IMR-90 (cell line): ENCODE results near the gene SMAD7. TPM values are rescaled to one million over a fixed set of nuclear protein-coding genes. Genes with fewer than 3 reads are reported as not detected.

Source experiments
- ATAC-seq: fragments of 200-7000 bp; cut with Tn5 transposase; 2 replicates; pipeline ENCODE4 v1.9.1; 2020; ENCODE audit warnings: low read depth, mild to moderate bottlenecking, moderate library complexity
- BruUV-seq: library from RNA; stranded (reverse); fragments of 400-500 nt; replicated peaks from 2 replicates; lab custom pipeline; 2021; lab: Mats Ljungman, UMichigan
- CTCF ChIA-PET: fragments of 300-600 bp; formaldehyde crosslinking; extraction: SDS; loops from one replicate; lab custom pipeline; 2021; ENCODE audit warnings: antibody characterized with exemption; lab: Yijun Ruan, JAX
- POLR2A ChIA-PET: fragments of 300-600 bp; sonication (Branson Sonifier 250); formaldehyde crosslinking; loops from one replicate; lab custom pipeline; 2022; ENCODE audit warnings: antibody characterized with exemption; ENCODE audit not compliant: unreplicated experiment; lab: Charles Lee
- DNase-seq: peaks from one replicate; pipeline ENCODE4 v3.0.0; 2013
- H2AFZ ChIP-seq: replicated peaks from 2 replicates; pipeline ENCODE3; 2013; ENCODE audit warnings: low read length, mild to moderate bottlenecking; ENCODE audit not compliant: poor library complexity
- H2AK5ac ChIP-seq: 2 replicates; pipeline ENCODE4 v1.6.1; 2013; ENCODE audit warnings: low read depth, low read length, inconsistent platforms
- H2AK9ac ChIP-seq: replicated peaks from 2 replicates; pipeline ENCODE3; 2013; ENCODE audit warnings: mild to moderate bottlenecking, low read depth, low read length, moderate library complexity; ENCODE audit not compliant: poor library complexity
- H2BK120ac ChIP-seq: 2 replicates; pipeline ENCODE4 v1.6.1; 2013; ENCODE audit warnings: low read depth, low read length, inconsistent platforms
- H2BK15ac ChIP-seq: 3 replicates; pipeline ENCODE4 v1.6.1; 2013; ENCODE audit warnings: low read depth, low read length, inconsistent platforms
- H2BK20ac ChIP-seq: 2 replicates; pipeline ENCODE4 v1.6.1; 2013; ENCODE audit warnings: low read depth, mild to moderate bottlenecking, inconsistent platforms, low read length, moderate library complexity
- H2BK5ac ChIP-seq: 2 replicates; pipeline ENCODE4 v1.6.1; 2013; ENCODE audit warnings: mild to moderate bottlenecking, low read depth, low read length, inconsistent platforms; ENCODE audit not compliant: poor library complexity, severe bottlenecking
- H3K14ac ChIP-seq: replicated peaks from 2 replicates; pipeline ENCODE4 v1.6.1; 2013; ENCODE audit warnings: low read depth, low read length, inconsistent platforms
- H3K18ac ChIP-seq: 2 replicates; pipeline ENCODE4 v1.6.1; 2013; ENCODE audit warnings: low read depth, low read length, control low read depth
- H3K23ac ChIP-seq: 2 replicates; pipeline ENCODE4 v1.6.1; 2013; ENCODE audit warnings: low read depth, low read length, inconsistent platforms
- H3K27ac ChIP-seq: 2 replicates; pipeline ENCODE4 v1.5.1; 2013; ENCODE audit warnings: mild to moderate bottlenecking, control low read depth, low read length; ENCODE audit not compliant: insufficient read depth
- H3K27me3 ChIP-seq: 2 replicates; pipeline ENCODE4 v1.6.1; 2013; ENCODE audit warnings: low read length; ENCODE audit not compliant: control insufficient read depth, insufficient read depth
- H3K36me3 ChIP-seq: 2 replicates; pipeline ENCODE4 v1.6.1; 2013; ENCODE audit warnings: low read length, mixed read lengths; ENCODE audit not compliant: control insufficient read depth, insufficient read depth
- H3K4ac ChIP-seq: 2 replicates; pipeline ENCODE4 v1.6.1; 2013; ENCODE audit warnings: low read depth, low read length, inconsistent platforms
- H3K4me1 ChIP-seq: 2 replicates; pipeline ENCODE4 v1.6.1; 2013; ENCODE audit warnings: low read length, mixed read lengths; ENCODE audit not compliant: control insufficient read depth, insufficient read depth
- H3K4me2 ChIP-seq: 2 replicates; pipeline ENCODE4 v1.6.1; 2013; ENCODE audit warnings: low read depth, mild to moderate bottlenecking, control low read depth, low read length, moderate library complexity
- H3K4me3 ChIP-seq: 2 replicates; pipeline ENCODE4 v1.5.1; 2013; ENCODE audit warnings: low read depth, mild to moderate bottlenecking, control low read depth, low read length, moderate library complexity; ENCODE audit not compliant: insufficient read depth
- H3K56ac ChIP-seq: 2 replicates; pipeline ENCODE4 v1.6.1; 2013; ENCODE audit warnings: low read length, inconsistent platforms; ENCODE audit not compliant: insufficient read depth; ENCODE audit errors: extremely low read depth
- H3K79me1 ChIP-seq, 2 experiments: 2 replicates each; pipeline ENCODE4 v1.6.1; 2013; ENCODE audit warnings: low read length in 2 of 2, inconsistent platforms in 1 of 2, low read depth in 1 of 2
- H3K9ac ChIP-seq: 2 replicates; pipeline ENCODE4 v1.6.1; 2013; ENCODE audit warnings: low read depth, low read length, control low read depth
- H3K9me1 ChIP-seq: 2 replicates; pipeline ENCODE4 v1.6.1; 2013; ENCODE audit warnings: low read length, inconsistent platforms; ENCODE audit not compliant: insufficient read depth
- H3K9me3 ChIP-seq: 2 replicates; pipeline ENCODE4 v1.6.1; 2013; ENCODE audit warnings: low read length; ENCODE audit not compliant: control insufficient read depth, insufficient read depth
- H4K20me1 ChIP-seq: 2 replicates; pipeline ENCODE4 v1.6.1; 2013; ENCODE audit warnings: low read length, inconsistent platforms; ENCODE audit not compliant: insufficient read depth
- H4K5ac ChIP-seq: 2 replicates; pipeline ENCODE4 v1.6.1; 2013; ENCODE audit warnings: mild to moderate bottlenecking, low read depth, low read length, control low read depth
- H4K8ac ChIP-seq, 2 experiments: 2 replicates each; pipeline ENCODE4 v1.6.1; 2013; ENCODE audit warnings: low read depth in 2 of 2, low read length in 2 of 2, control low read depth in 1 of 2, inconsistent platforms in 1 of 2
- H4K91ac ChIP-seq: 2 replicates; pipeline ENCODE4 v1.6.1; 2013; ENCODE audit warnings: low read depth, low read length, inconsistent platforms; ENCODE audit not compliant: insufficient read depth
- BHLHE40 ChIP-seq: fragments of 150-350 bp; IDR thresholded peaks from 2 replicates; pipeline ENCODE4 v1.6.1; 2016; ENCODE audit warnings: mild to moderate bottlenecking, low read depth, low read length
- CEBPB ChIP-seq: IDR thresholded peaks from 2 replicates; pipeline ENCODE4 v1.6.1; 2012; ENCODE audit warnings: low read depth, low read length, improper control_type of control experiment
- CHD1 ChIP-seq: IDR thresholded peaks from 2 replicates; pipeline ENCODE4 v1.6.1; 2012; ENCODE audit warnings: low read depth, low read length, improper control_type of control experiment
- FOS ChIP-seq: fragments of 150-350 bp; IDR thresholded peaks from 2 replicates; pipeline ENCODE4 v1.6.1; 2016; ENCODE audit warnings: low read depth, low read length
- MAFK ChIP-seq: IDR thresholded peaks from 2 replicates; pipeline ENCODE4 v1.6.1; 2012; ENCODE audit warnings: low read depth, low read length, improper control_type of control experiment
- MAZ ChIP-seq: IDR thresholded peaks from 2 replicates; pipeline ENCODE4 v1.6.1; 2012; ENCODE audit warnings: low read depth, mild to moderate bottlenecking, low read length, improper control_type of control experiment, moderate library complexity, borderline replicate concordance
- POLR2A ChIP-seq: IDR thresholded peaks from 2 replicates; pipeline ENCODE4 v1.6.1; 2012; ENCODE audit warnings: mild to moderate bottlenecking, low read depth, low read length
- RAD21 ChIP-seq: IDR thresholded peaks from 2 replicates; pipeline ENCODE4 v1.6.1; 2012; ENCODE audit warnings: low read length, improper control_type of control experiment
- SMC3 ChIP-seq: fragments of 150-350 bp; IDR thresholded peaks from 2 replicates; pipeline ENCODE4 v1.6.1; 2016; ENCODE audit warnings: low read depth, mild to moderate bottlenecking, antibody characterized with exemption, low read length, moderate library complexity
- WGBS, 2 experiments: methylation state at CpG; one replicate each; pipeline versions ENCODE4 v1.1.5 to v1.1.7; 2013; ENCODE audit warnings: missing lambda C conversion rate in 2 of 2; ENCODE audit not compliant: insufficient read length in 1 of 2; ENCODE audit errors: extremely low coverage in 2 of 2; 5-methylcytosine and 5-hydroxymethylcytosine counted together
- dilution Hi-C: fragments of 300-500 bp; cut with HindIII; formaldehyde crosslinking; loops from one replicate; pipeline ENCODE4 v1.14.3; 2018; ENCODE audit warnings: low sequenced_read_pairs; ENCODE audit not compliant: unreplicated experiment
- in situ Hi-C: fragments of 300-500 bp; cut with MboI; formaldehyde crosslinking; loops from 3 replicates; pipeline ENCODE4 v1.14.3; 2019; ENCODE audit warnings: low sequenced_read_pairs, inconsistent platforms, mixed read lengths
- intact Hi-C: fragments of 100-400 bp; cut with micrococcal nuclease; formaldehyde crosslinking; loops from 2 replicates; pipeline ENCODE4 v1.10.0; 2022
- polyA plus RNA-seq, 3 experiments: library from polyadenylated mRNA; depleted of rRNA; stranded (reverse); fragments of >200 nt; gene quantifications; 2 replicates each; pipeline ENCODE4 v1.2.3, GENCODE V29; 2012; ENCODE audit warnings: low replicate concordance in 1 of 3
- total RNA-seq: library from RNA; depleted of rRNA; stranded (reverse); fragments of >200 nt; gene quantifications from 2 replicates; pipeline ENCODE4 v1.2.3, GENCODE V29; 2012
- TF ChIP-seq, protein P1 (sequence below): fragments of 150-350 bp; IDR thresholded peaks from 2 replicates; pipeline ENCODE4 v1.6.1; 2017; ENCODE audit warnings: mild to moderate bottlenecking, antibody characterized with exemption, low read length, low read depth
- TF ChIP-seq, protein P2 (sequence below): conservative IDR thresholded peaks from 2 replicates; pipeline ENCODE4 v1.5.1; 2012; ENCODE audit warnings: mild to moderate bottlenecking, low read depth, low read length, improper control_type of control experiment

The SMAD7 gene
- total and polyA plus RNA-seq, 2 of the 4 experiments (the other 2 are of a cell fraction) = 15.8 to 17.6 TPM

DNA sequence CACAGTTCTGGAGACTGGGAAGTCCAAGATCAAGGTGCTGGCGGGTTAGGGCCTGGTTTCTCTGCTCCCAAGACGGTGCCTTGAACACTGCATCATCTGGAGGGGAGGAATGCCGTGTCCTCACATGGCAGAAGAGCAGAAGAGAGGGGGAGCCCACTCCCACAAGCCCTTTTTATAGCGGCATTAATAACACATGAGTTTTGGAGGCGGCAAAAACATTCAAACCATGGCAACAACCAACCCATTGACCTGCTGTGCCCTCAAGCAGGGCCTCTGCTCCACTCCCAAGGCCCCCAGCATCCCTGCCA lies 62.0 kb downstream of the SMAD7 start:
- dilution Hi-C loops = no loop called here
- ATAC-seq (no peak), DNase-seq (no peak)
- H3K9ac ChIP-seq = no peak overlapping the region
- no peak overlapping the region for H3K27ac ChIP-seq
- H4K5ac ChIP-seq = no peak overlapping the region
- H3K9me3 ChIP-seq = no peaks in the 10 kb centered on the region
- H4K91ac ChIP-seq = no peak overlapping the region
- no peak overlapping the region; the same call in 1 of the 2 replicates for H2AK5ac ChIP-seq
- H3K56ac ChIP-seq = no peak overlapping the region
- H3K18ac ChIP-seq = no peak overlapping the region
- H3K4me1 ChIP-seq = peaks cover 8% of the 10 kb centered on the region
- no peak overlapping the region for H3K23ac ChIP-seq
- no peaks in the 10 kb centered on the region for H4K20me1 ChIP-seq
- WGBS, 2 experiments = no CpG with 5 or more reads among the region's 5 CpGs
- peaks cover 3% of the 10 kb centered on the region; the same call in 1 of the 2 replicates for H3K9me1 ChIP-seq
- POLR2A ChIA-PET = no interaction called here
- in situ Hi-C loops = no loop called here
- no peaks in the 10 kb centered on the region for H3K79me1 ChIP-seq
- H3K4ac ChIP-seq = no peak overlapping the region
- no peak overlapping the region for H2BK15ac ChIP-seq
- no peak overlapping the region for H3K14ac ChIP-seq
- BruUV-seq = no TSS peak
- H2AFZ ChIP-seq = no peak overlapping the region
- no peak overlapping the region for H2BK120ac ChIP-seq
- no peak overlapping the region for H3K4me2 ChIP-seq
- H3K4me3 ChIP-seq = no peak overlapping the region
- H3K36me3 ChIP-seq = no peaks in the 10 kb centered on the region
- CTCF ChIA-PET = no interaction called here
- intact Hi-C loops = no loop called here
- no peak for TF ChIP-seq CHD1
- TF ChIP-seq, protein P1, sequence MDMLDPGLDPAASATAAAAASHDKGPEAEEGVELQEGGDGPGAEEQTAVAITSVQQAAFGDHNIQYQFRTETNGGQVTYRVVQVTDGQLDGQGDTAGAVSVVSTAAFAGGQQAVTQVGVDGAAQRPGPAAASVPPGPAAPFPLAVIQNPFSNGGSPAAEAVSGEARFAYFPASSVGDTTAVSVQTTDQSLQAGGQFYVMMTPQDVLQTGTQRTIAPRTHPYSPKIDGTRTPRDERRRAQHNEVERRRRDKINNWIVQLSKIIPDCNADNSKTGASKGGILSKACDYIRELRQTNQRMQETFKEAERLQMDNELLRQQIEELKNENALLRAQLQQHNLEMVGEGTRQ = no peak
- no peak for TF ChIP-seq BHLHE40
- TF ChIP-seq, protein P2, sequence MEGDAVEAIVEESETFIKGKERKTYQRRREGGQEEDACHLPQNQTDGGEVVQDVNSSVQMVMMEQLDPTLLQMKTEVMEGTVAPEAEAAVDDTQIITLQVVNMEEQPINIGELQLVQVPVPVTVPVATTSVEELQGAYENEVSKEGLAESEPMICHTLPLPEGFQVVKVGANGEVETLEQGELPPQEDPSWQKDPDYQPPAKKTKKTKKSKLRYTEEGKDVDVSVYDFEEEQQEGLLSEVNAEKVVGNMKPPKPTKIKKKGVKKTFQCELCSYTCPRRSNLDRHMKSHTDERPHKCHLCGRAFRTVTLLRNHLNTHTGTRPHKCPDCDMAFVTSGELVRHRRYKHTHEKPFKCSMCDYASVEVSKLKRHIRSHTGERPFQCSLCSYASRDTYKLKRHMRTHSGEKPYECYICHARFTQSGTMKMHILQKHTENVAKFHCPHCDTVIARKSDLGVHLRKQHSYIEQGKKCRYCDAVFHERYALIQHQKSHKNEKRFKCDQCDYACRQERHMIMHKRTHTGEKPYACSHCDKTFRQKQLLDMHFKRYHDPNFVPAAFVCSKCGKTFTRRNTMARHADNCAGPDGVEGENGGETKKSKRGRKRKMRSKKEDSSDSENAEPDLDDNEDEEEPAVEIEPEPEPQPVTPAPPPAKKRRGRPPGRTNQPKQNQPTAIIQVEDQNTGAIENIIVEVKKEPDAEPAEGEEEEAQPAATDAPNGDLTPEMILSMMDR = no peak
- no peak for TF ChIP-seq MAZ
- no peak for TF ChIP-seq MAFK
- no peak for TF ChIP-seq FOS
- no peak for TF ChIP-seq CEBPB
- no peak for TF ChIP-seq SMC3
- TF ChIP-seq POLR2A = no peak
- no peak for TF ChIP-seq RAD21
- H2AK9ac ChIP-seq = no peak overlapping the region
- no peak overlapping the region for H2BK5ac ChIP-seq
- H3K27me3 ChIP-seq = no peaks in the 10 kb centered on the region
- H4K8ac ChIP-seq = no peak overlapping the region
- no peak overlapping the region for H2BK20ac ChIP-seq
